Measurements from ENCODE around the gene TRIM71. TPM values are rescaled to one million over a fixed set of nuclear protein-coding genes. Genes with fewer than 3 reads are reported as not detected.

Gene TRIM71
- total and polyA plus RNA-seq, 2 of the 13 experiments (the other 11 are each of a cell fraction or from before 2014, with no cell fraction given), result 21.7 to 76.9 TPM

- TF ChIP-seq ZFX (CRISPR knock-in tag; IDR thresholded peaks at IDR 0.05; ENCODE audit: low read depth) (peak; percentile 50; the same call in 1 of the 2 replicates), GABPB1 (CRISPR knock-in tag; IDR thresholded peaks at IDR 0.05) (peak; percentile 55; the same call in 1 of the 2 replicates), SALL1 (CRISPR knock-in tag; IDR thresholded peaks at IDR 0.05) (peak; percentile 80), ZNF292 (CRISPR knock-in tag; IDR thresholded peaks at IDR 0.05; ENCODE audit: borderline replicate concordance, low read depth) (peak; percentile 70; the same call in 1 of the 2 replicates), AGO2 (optimal IDR thresholded peaks at IDR 0.05; ENCODE audit: low read depth, low read length) (peak; percentile 75), NFKB2 (CRISPR knock-in tag; IDR thresholded peaks at IDR 0.05; ENCODE audit: borderline replicate concordance) (peak; percentile 42; the same call in 1 of the 2 replicates), TARDBP (CRISPR knock-in tag; IDR thresholded peaks at IDR 0.05) (peak; percentile 34; the same call in 1 of the 2 replicates), CTCF (CRISPR knock-in tag; IDR thresholded peaks at IDR 0.05) (peak; percentile 94), ZSCAN31 (CRISPR knock-in tag; IDR thresholded peaks at IDR 0.05; ENCODE audit: low read depth) (0 out of 2 replicates have a peak, but pooled peaks have one; percentile 43), SP4 (CRISPR knock-in tag; IDR thresholded peaks at IDR 0.05) (0 out of 2 replicates have a peak, but pooled peaks have one; percentile 45), ZNF563 (CRISPR knock-in tag; IDR thresholded peaks at IDR 0.05) (0 out of 2 replicates have a peak, but pooled peaks have one; percentile 34), UBTF (CRISPR knock-in tag; IDR thresholded peaks at IDR 0.05) (peak; percentile 95), STAG1 (CRISPR knock-in tag; IDR thresholded peaks at IDR 0.05) (peak; percentile 87), PITX1 (CRISPR knock-in tag; IDR thresholded peaks at IDR 0.05) (peak; percentile 57; the same call in 1 of the 2 replicates), ZHX1 (CRISPR knock-in tag; IDR thresholded peaks at IDR 0.05; ENCODE audit: low read depth) (peak; percentile 39; the same call in 1 of the 2 replicates), RAD21 (CRISPR knock-in tag; IDR thresholded peaks at IDR 0.05) (peak; percentile 70), BORCS8-MEF2B (CRISPR knock-in tag; IDR thresholded peaks at IDR 0.05) (peak; percentile 66), ZNF768 (CRISPR knock-in tag; IDR thresholded peaks at IDR 0.05) (peak; percentile 9; the same call in 1 of the 2 replicates), TFAP4 (IDR thresholded peaks at IDR 0.05; ENCODE audit: borderline replicate concordance, low read depth) (peak; percentile 46; the same call in 1 of the 2 replicates), KAT7 (CRISPR knock-in tag; IDR thresholded peaks at IDR 0.05; ENCODE audit: borderline replicate concordance) (0 out of 2 replicates have a peak, but pooled peaks have one; percentile 26), POLR2A (IDR thresholded peaks at IDR 0.05; ENCODE audit: insufficient read depth in 1 of 2, low read depth in 2 of 2, low read length in 2 of 2) (0 out of 4 replicates have a peak, but pooled peaks of 1 of the 2 experiments have one; percentile 9), ZNF317 (CRISPR knock-in tag; IDR thresholded peaks at IDR 0.05) (0 out of 2 replicates have a peak, but pooled peaks have one; percentile 41), ISL2 (CRISPR knock-in tag; IDR thresholded peaks at IDR 0.05) (0 out of 2 replicates have a peak, but pooled peaks have one; percentile 18)
Measured at GRCh38 chr3:32902887-32903371, 85.1 kb downstream of the TRIM71 start (continued).

Measured in HepG2 (cell line).